OCI-LY7 (cell line): Measurements from ENCODE around the gene BLOC1S4. TPM values are rescaled to one million over a fixed set of nuclear protein-coding genes. Genes with fewer than 3 reads are reported as not detected.

Source experiments
- Bru-seq: library from RNA; stranded (reverse); fragments of 400-500 nt; gene quantifications from one replicate; lab custom pipeline; 2021; lab: Mats Ljungman, UMichigan
- BruChase-seq, 2 experiments: library from RNA; stranded (reverse); fragments of 400-500 nt; gene quantifications; one replicate each; lab custom pipeline; 2021; lab: Mats Ljungman, UMichigan
- BruUV-seq: library from RNA; stranded (reverse); fragments of 400-500 nt; replicated peaks from 2 replicates; lab custom pipeline; 2021; lab: Mats Ljungman, UMichigan
- CTCF ChIA-PET: fragments of 300-600 bp; sonication (Branson Sonifier 250); formaldehyde crosslinking; loops from one replicate; lab custom pipeline; 2022; ENCODE audit warnings: antibody characterized with exemption; ENCODE audit not compliant: unreplicated experiment; lab: Charles Lee
- POLR2A ChIA-PET: fragments of 300-600 bp; sonication (Branson Sonifier 250); formaldehyde crosslinking; loops from one replicate; lab custom pipeline; 2022; ENCODE audit warnings: antibody characterized with exemption; lab: Charles Lee
- DNase-seq: peaks from one replicate; pipeline ENCODE4 v3.0.0-alpha.2; 2015; ENCODE audit warnings: low spot score
- H2AFZ ChIP-seq: fragments of 200-600 bp; sonication (generic), shearing (Covaris generic); 2 replicates; pipeline ENCODE4 v1.6.1; 2014; ENCODE audit warnings: mild to moderate bottlenecking, antibody characterized with exemption, low read length, moderate library complexity
- H3K27ac ChIP-seq: fragments of 200-600 bp; sonication (generic); 2 replicates; pipeline ENCODE4 v1.5.1; 2014; ENCODE audit warnings: mixed run types, low read depth, mild to moderate bottlenecking, moderate library complexity, low read length, inconsistent platforms; ENCODE audit not compliant: poor library complexity, severe bottlenecking
- H3K36me3 ChIP-seq: fragments of 200-600 bp; sonication (generic); 2 replicates; pipeline ENCODE4 v1.6.1; 2014; ENCODE audit warnings: mild to moderate bottlenecking, antibody characterized with exemption, low read length, moderate library complexity, mixed read lengths; ENCODE audit not compliant: insufficient read depth
- H3K4me1 ChIP-seq: fragments of 200-600 bp; sonication (generic); 2 replicates; pipeline ENCODE4 v1.5.1; 2014; ENCODE audit warnings: mild to moderate bottlenecking, low read length; ENCODE audit not compliant: insufficient read depth, poor library complexity, severe bottlenecking
- H3K4me2 ChIP-seq: fragments of 200-600 bp; sonication (generic); 2 replicates; pipeline ENCODE4 v1.6.1; 2014; ENCODE audit warnings: mild to moderate bottlenecking, low read length
- H3K4me3 ChIP-seq: fragments of 200-600 bp; sonication (generic); 2 replicates; pipeline ENCODE4 v1.5.1; 2014; ENCODE audit warnings: mild to moderate bottlenecking, low read depth, low read length; ENCODE audit not compliant: poor library complexity, severe bottlenecking
- H3K79me2 ChIP-seq: fragments of 200-600 bp; sonication (generic); 2 replicates; pipeline ENCODE4 v1.6.1; 2016; ENCODE audit warnings: low read depth, mild to moderate bottlenecking, low read length, moderate library complexity, mixed read lengths; ENCODE audit not compliant: insufficient read depth
- H3K9me2 ChIP-seq: fragments of 200-600 bp; sonication (generic); 2 replicates; pipeline ENCODE4 v1.6.1; 2016; ENCODE audit warnings: mild to moderate bottlenecking, low read length, mixed read lengths; ENCODE audit not compliant: insufficient read depth
- H3K9me3 ChIP-seq: fragments of 200-600 bp; sonication (generic); 2 replicates; pipeline ENCODE4 v1.6.1; 2014; ENCODE audit warnings: mild to moderate bottlenecking, mixed run types, low read length, mixed read lengths
- H4K20me1 ChIP-seq: fragments of 200-600 bp; sonication (generic); 2 replicates; pipeline ENCODE4 v1.6.1; 2014; ENCODE audit warnings: mild to moderate bottlenecking, antibody characterized with exemption, low read length, moderate library complexity, mixed read lengths; ENCODE audit not compliant: insufficient read depth
- CTCF ChIP-seq: fragments of 200-600 bp; sonication (generic); conservative IDR thresholded peaks from 2 replicates; pipeline ENCODE4 v1.5.1; 2014; ENCODE audit warnings: mild to moderate bottlenecking, antibody characterized with exemption, low read length, moderate library complexity, mixed read lengths
- EZH2phosphoT487 ChIP-seq: fragments of 200-600 bp; sonication (generic); IDR thresholded peaks from 2 replicates; pipeline ENCODE4 v1.6.1; 2018; ENCODE audit warnings: low read depth, borderline replicate concordance, mild to moderate bottlenecking, mixed run types, antibody characterized with exemption, low read length, moderate library complexity, mixed read lengths
- intact Hi-C: fragments of 100-400 bp; cut with micrococcal nuclease; formaldehyde crosslinking; loops from one replicate; pipeline ENCODE4 v1.10.0; 2022; ENCODE audit not compliant: unreplicated experiment
- long read RNA-seq: library from polyadenylated mRNA; stranded (forward); transcript quantifications from one replicate; pipeline ENCODE4 v2.0.0, GENCODE V29; 2022
- total RNA-seq, 2 experiments: library from RNA; depleted of rRNA in 1 of 2; stranded (reverse); fragments of >200 nt in 1 of 2; shearing (Covaris generic) in 1 of 2; gene quantifications; 2 replicates each; pipeline ENCODE4 v1.2.3, GENCODE V29; 2014 to 2022

Gene BLOC1S4
- 26.5 and 36.1 TPM in 2 replicates for total RNA-seq (2014; rRNA removed; shearing (Covaris generic))
- 26.1 and 32.3 TPM in 2 replicates for total RNA-seq (2022)
- percentile 75 among the genes with signal in this experiment for Bru-seq, nascent RNA
- BruChase-seq, experiment 1, labeled RNA remaining after a 6-hour chase: percentile 66 among the genes with signal in this experiment
- percentile 79 among the genes with signal in this experiment for BruChase-seq, experiment 2, labeled RNA remaining after a 2-hour chase
- long read RNA-seq, transcript BLOC1S4-201 (1 exons, 1,617 nt): major isoform, 195 of 195 reads
- long read RNA-seq, partial matches to known transcripts: 0 of 195 reads
- long read RNA-seq, other reads (novel, unspliced or antisense): 0 of 195 reads

GRCh38 chr4:6716018-6716911, at the start of gene BLOC1S4:
TSS of gene BLOC1S4 (plus strand) at chr4:6716174. CDS start at chr4:6716210, 36 bp downstream.
- peaks cover 21% of the 10 kb centered on the region for H3K4me1 ChIP-seq
- intact Hi-C loops: loop anchor here (1.0 to 2.0 kb wide), 3 partner anchors 41 to 352 kb away; partner anchors contain the start of genes GRPEL1 and MRFAP1
- peak; percentile 97 for DNase-seq
- H3K9me2 ChIP-seq: no peaks in the 10 kb centered on the region
- H4K20me1 ChIP-seq: no peaks in the 10 kb centered on the region; the same call in 1 of the 2 replicates
- CTCF ChIA-PET: interaction anchor here (0.6 kb wide), 1 partner anchor 287 kb away, joined by 3 read pairs; no protein-coding TSS in a partner anchor
- H2AFZ ChIP-seq: peak within 1 kb of the TSS; percentile 97
- peaks cover 6% of the 10 kb centered on the region; the same call in 1 of the 2 replicates for H3K9me3 ChIP-seq
- H3K36me3 ChIP-seq: no peaks in the 10 kb centered on the region
- BruUV-seq: no TSS peak
- peak within 1 kb of the TSS; percentile 38 for H3K27ac ChIP-seq
- TF ChIP-seq EZH2phosphoT487: no peak
- no peak for TF ChIP-seq CTCF
- peaks cover 25% of the 10 kb centered on the region for H3K79me2 ChIP-seq
- peak within 1 kb of the TSS; percentile 81 for H3K4me2 ChIP-seq
- H3K4me3 ChIP-seq: peak within 1 kb of the TSS; percentile 77
- POLR2A ChIA-PET: interaction anchor here (1.0 to 2.7 kb wide), 8 partner anchors 8 to 351 kb away, joined by 3 to 12 read pairs (median 6); partner anchors contain the start of gene MRFAP1

- no peaks in the 10 kb centered on the region for H3K79me2 ChIP-seq
- intact Hi-C loops: no loop called here
- no peak overlapping the region for H3K4me2 ChIP-seq
- H3K4me3 ChIP-seq: no peak overlapping the region
- H3K9me3 ChIP-seq: no peaks in the 10 kb centered on the region
- H3K36me3 ChIP-seq: no peaks in the 10 kb centered on the region
- H3K9me2 ChIP-seq: no peaks in the 10 kb centered on the region
- H4K20me1 ChIP-seq: no peaks in the 10 kb centered on the region
- TF ChIP-seq EZH2phosphoT487: no peak
- no peak for TF ChIP-seq CTCF
- no peak for DNase-seq
- no TSS peak for BruUV-seq
- POLR2A ChIA-PET: no interaction called here
- no peaks in the 10 kb centered on the region for H3K4me1 ChIP-seq
- no peak overlapping the region for H3K27ac ChIP-seq
- CTCF ChIA-PET: no interaction called here
- H2AFZ ChIP-seq: no peak overlapping the region
Observed at GRCh38 chr4:6668391-6668790, 47.6 kb upstream of the BLOC1S4 start.
